PC-9 (cell line): ENCODE results near the gene NRG3.

ENCODE experiments used
- EZH2 ChIP-seq: fragments of 200-600 bp; sonication (generic); IDR thresholded peaks from 2 replicates; pipeline ENCODE4 v1.8.0; 2017; ENCODE audit warnings: antibody characterized with exemption, low read depth
- TF ChIP-seq, protein P1 (sequence below): fragments of 200-600 bp; sonication (generic); conservative IDR thresholded peaks from 2 replicates; pipeline ENCODE4 v1.6.1; 2017; ENCODE audit warnings: mixed run types, antibody characterized with exemption, mild to moderate bottlenecking, moderate library complexity

DNA sequence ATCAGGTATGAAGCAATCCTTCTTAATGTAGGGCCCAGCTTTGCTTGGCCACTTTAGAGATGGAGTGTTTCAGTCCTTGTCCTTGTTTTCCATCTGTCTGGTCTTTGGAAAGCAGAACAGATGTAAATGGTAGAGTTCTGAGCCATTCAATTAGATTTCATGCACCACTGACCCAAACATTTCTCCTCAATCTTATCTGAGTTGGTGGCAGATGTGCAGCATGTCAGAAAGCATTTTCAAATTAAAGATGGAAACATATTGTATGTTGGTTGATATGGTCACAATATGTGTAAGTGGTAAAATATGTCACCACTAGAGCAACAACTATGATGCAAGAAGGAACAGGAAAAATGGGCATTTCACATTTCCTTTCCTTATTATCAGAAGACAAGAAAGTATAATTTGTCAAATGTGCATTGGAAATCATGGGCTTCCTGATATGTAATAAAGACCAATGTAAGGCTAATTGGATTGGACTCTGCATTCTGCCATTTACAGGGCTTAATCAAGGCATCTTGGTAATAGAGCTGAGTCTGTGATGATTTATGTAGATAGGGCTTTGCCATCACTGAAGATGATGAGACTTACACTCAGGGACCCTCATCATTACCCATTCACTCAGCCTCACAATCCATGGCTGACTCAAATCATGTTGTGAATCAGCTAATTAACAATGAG, 750.7 kb downstream of the NRG3 start:
- TF ChIP-seq, protein P1, sequence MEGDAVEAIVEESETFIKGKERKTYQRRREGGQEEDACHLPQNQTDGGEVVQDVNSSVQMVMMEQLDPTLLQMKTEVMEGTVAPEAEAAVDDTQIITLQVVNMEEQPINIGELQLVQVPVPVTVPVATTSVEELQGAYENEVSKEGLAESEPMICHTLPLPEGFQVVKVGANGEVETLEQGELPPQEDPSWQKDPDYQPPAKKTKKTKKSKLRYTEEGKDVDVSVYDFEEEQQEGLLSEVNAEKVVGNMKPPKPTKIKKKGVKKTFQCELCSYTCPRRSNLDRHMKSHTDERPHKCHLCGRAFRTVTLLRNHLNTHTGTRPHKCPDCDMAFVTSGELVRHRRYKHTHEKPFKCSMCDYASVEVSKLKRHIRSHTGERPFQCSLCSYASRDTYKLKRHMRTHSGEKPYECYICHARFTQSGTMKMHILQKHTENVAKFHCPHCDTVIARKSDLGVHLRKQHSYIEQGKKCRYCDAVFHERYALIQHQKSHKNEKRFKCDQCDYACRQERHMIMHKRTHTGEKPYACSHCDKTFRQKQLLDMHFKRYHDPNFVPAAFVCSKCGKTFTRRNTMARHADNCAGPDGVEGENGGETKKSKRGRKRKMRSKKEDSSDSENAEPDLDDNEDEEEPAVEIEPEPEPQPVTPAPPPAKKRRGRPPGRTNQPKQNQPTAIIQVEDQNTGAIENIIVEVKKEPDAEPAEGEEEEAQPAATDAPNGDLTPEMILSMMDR = no peak
- no peak for TF ChIP-seq EZH2
